GM19372 (cell line): Measurements from ENCODE around the gene FAM81A.
"Not testable (repeated sequence)": the region's sequence is repeated elsewhere in the genome, so short reads cannot be mapped to it uniquely, and the experiment has no call there.

Source experiments
- ATAC-seq: cut with Tn5 transposase; IDR thresholded peaks from one replicate; pipeline ENCODE4 v1.9.1; 2021; ENCODE audit warnings: mild to moderate bottlenecking, low read depth, moderate library complexity; ENCODE audit not compliant: unreplicated experiment

FAM81A gene

GRCh38 chr15:59420986-59421618 lies 16.9 kb upstream of the FAM81A start:
- no peak for ATAC-seq

- ATAC-seq, result no peak
Observed at GRCh38 chr15:59424616-59425015, 13.4 kb upstream of the FAM81A start.

GRCh38 chr15:59428898-59429297 lies 9.1 kb upstream of the FAM81A start:
- ATAC-seq, result not testable (repeated sequence)

- no peak for ATAC-seq
Observed at GRCh38 chr15:59432389-59432788, 5.6 kb upstream of the FAM81A start.

DNA sequence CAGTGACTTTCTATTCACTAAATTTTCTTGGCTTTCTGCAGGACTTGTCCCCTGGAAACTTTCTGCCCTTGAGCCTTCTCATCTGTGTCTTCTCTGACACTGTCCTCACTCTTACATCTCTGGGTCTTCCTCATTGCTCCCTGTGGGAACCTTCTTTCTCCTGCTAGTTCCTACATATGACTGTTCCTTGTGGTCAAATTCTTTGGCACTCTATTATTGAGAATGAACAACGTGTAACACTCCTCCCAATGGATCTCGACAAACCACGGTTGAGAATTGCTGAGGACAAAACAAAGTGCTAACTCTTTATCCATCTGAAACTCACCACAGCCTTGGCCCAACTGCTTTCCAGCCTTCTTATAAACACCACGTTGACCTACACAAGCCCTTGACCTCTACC lies 3.5 kb upstream of the FAM81A start:
- ATAC-seq, result no peak

- no peak for ATAC-seq
Observed at GRCh38 chr15:59436774-59437141, 1.2 kb upstream of the FAM81A start.

DNA sequence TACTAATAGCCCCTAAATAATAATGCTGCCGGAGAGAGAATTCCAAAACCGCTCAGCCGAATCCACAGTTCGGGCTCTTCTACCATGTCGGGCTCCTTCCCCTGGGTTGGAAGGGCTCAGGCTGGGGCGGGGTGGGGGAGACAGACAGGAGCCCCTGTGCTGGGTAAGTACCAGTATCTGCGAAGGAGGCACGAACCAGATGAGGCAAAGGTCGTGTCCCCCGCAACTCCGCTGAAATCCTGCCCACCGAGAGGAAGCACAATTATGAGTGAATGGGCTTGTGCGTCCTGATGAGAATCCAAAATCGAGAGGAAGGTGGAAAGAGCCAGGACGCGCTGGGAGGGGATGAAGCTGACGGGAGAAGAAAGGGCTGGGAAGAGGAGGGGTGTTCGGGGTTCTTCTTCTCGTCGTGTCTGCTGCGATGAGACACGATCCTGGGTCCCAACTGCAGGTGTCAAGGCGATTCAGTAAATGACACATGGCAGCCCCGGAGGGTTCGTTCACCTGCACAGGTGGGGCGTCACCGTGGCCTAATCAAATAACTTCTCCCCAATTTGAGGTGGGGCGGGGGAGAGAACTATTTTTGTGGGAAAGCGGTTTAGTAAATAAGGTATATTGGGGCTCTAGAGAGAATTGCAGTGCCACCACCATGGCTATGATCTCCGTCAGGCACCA lies 707 bp upstream of the FAM81A start:
- ATAC-seq, result no peak

GRCh38 chr15:59438625-59439290 lies 772 bp downstream of the FAM81A start:
- ATAC-seq, result no peak

DNA sequence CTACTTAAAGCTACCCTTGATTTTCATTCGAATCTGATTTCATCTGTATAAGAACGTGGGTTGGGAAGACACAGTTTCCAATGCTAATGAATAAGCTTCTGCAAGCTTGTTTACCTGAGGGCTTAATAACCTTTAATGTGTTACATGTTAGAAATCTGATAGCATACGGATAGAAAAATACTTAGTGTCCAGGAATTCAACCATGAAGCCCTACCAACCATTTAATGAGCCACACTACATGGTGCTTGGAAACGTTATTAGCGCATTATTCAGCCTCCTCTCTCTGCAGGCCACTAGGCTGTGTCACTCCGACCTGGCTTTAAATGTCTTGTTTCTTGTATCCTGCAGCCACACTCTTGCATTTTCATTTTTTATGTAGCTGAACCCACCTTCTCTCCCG lies 1.6 kb downstream of the FAM81A start:
- no peak for ATAC-seq

DNA sequence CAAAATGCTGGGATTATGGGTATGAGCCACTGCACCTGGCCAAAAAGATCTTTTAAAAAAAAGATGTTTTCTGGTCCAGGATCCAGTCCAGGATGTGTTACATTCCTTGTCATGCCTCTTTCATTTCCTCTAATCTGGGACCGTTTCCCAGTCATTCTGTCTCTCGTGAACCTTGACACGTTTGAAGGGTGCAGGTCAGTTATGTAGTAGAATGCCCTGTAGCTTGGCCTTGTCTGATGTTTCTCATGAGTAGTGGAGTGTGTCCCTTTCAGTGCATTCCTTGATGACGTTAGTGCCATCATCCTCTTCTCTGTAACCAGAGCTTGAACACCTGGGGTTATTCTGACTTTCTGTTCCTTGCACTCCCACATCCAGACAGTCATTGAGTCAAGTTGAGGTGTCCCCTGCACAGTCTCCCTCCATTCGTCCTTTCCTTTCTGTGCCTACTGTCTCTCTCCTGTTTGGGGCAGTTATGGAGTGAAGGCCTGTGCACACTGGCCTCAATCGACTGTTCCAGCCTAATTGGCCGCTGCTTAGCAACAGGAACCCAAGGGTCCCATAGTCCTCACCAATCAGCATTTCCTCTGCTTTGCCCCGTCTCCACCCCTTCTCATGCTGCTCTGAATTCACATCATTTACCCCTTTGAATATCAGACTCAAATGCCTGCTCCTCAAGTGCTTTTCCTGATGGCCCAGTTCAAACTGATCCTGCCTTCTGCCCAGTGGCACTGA lies 5.5 kb downstream of the FAM81A start:
- ATAC-seq, result no peak

- no peak for ATAC-seq
Observed at GRCh38 chr15:59444081-59444835, 6.3 kb downstream of the FAM81A start.

DNA sequence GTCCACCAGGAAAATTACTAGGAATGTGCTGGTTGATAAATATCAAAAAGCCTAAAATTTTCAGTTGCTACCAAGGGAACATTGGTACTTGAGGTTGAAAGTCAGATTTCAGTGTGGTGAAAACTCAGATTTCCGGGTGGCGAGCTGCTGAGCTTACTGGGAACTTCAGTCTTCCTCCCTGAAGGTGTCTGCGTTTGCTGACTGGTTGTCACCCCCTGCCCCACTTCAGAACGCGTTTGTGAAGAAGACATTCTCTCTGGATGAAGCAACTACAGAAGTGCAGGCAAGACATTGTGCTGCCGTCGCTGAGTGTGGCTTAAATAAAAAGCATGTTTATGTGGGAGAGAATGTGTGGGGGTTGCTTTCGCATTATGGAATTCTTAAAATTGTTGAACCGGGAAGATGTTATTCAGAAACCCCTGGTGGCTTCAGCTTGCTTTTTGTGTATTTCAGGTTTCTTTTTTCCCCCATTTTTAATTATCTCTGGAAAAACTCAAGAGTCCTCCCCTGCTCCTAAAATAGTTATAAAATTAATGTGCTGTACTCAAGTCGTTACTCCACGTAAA lies 7.1 kb downstream of the FAM81A start:
- no peak for ATAC-seq

DNA sequence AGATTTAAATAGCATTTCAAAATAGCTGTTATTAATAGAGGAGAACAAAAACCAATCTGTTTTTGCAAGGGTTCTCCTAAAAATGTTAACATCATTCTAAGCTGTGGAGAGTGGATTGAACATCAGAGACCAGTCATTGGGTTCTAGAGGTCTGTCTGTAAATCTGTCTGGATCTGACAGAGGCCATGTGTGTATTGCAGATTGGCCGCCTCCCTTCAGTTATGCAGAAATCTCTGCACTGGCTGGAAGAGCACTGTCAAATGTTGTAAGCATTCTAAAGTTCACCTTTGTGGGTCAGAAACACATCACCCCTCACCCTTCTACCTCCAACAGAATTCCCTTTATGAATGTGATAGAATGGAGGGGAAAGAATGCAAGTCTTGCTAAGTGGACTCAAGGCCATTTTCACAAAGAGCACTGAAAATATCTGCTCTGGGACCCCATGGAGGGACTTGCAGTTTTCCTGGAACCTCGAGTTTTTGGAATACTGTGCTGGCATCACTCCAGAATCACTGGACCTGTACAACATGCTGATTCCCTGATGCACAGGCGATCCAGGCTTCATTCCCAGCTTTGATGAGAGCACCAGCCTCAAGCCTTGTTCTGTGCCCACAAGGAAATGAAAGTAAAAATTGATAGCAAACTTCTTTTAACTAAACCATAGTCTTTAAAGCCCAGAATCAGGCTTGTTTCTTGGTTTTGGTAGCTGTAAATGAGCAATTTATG lies 8.4 kb downstream of the FAM81A start:
- ATAC-seq, result no peak

GRCh38 chr15:59447367-59447766 lies 9.4 kb downstream of the FAM81A start:
- ATAC-seq, result no peak

DNA sequence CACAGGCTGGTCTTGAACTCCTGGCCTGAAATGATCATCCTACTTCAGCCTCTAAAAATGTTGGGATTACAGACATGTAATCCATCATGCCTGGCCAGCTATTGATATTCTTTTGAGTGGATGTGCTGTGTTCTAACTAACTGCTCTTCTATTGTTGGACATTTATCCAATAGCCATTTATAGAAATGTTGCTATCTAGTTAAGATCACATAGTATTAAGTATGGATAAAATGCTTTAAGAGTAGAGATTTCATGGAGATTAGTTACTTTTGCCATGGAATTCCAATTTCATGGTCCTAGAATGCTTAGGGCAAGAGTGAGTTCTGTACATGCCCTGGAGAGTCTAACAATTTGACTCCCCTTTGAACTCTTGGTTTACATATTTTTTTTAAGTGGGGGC lies 10.9 kb downstream of the FAM81A start:
- no peak for ATAC-seq

GRCh38 chr15:59453474-59454215 lies 15.7 kb downstream of the FAM81A start:
- ATAC-seq, result no peak

DNA sequence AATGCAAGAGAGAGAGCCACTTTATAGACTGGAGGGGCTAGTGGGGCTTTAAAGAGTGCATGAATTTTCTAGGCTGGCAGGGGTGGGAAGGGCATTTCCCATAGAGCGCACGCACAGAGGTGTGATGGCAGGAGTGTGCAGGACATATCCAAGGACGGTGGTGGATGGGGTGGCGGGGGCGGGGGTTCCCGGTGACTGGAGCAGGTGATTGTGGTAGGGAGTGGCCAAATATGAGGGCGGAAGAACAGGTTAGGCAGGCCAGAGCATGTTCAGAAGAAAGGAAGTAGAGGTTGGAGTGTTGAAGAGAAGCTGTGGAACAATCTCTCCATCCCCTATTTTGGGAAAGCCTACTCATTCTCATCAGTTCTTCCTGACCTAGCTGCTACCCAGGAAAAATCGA lies 18.1 kb downstream of the FAM81A start:
- no peak for ATAC-seq

GRCh38 chr15:59457103-59457502 lies 19.1 kb downstream of the FAM81A start:
- no peak for ATAC-seq

DNA sequence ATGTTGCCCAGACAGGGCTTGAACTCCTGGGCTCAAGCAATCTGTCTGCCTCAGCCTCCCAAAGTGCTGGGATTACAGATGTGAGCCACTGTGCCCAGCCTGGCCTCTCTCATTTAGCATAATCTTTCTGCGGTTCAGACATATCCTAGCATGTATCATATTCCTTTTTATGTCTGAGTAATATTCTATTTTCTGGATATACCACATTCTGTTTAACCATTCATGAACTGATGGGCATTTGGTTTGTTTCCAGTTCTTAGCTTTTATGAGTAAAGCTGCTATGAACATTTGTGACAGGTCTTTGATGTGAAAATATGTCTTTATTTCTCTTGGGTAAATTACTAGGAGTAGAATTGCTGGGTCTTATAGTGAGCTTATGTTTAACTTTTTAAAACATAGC lies 23.5 kb downstream of the FAM81A start:
- no peak for ATAC-seq
